GM23338 (cell line): ENCODE data around the gene RAD18. TPM values are rescaled to one million over a fixed set of nuclear protein-coding genes. Genes with fewer than 3 reads are reported as not detected.

Experiments
- ATAC-seq: fragments of 200-7000 bp; cut with Tn5 transposase; 3 replicates; pipeline ENCODE4 v1.9.1; 2020
- DNase-seq: peaks from one replicate; pipeline ENCODE4 v3.0.0-alpha.2; 2015; ENCODE audit warnings: low spot score
- H2AFZ ChIP-seq: fragments of 200-600 bp; sonication (generic); 2 replicates; pipeline ENCODE4 v1.8.0; 2016; ENCODE audit warnings: antibody characterized with exemption, mild to moderate bottlenecking, moderate library complexity
- H3F3A ChIP-seq: fragments of 200-600 bp; sonication (generic); replicated peaks from 2 replicates; pipeline ENCODE4 v1.8.0; 2017; ENCODE audit warnings: antibody characterized with exemption, mixed run types, low read depth
- H3K27ac ChIP-seq: fragments of 200-600 bp; sonication (generic); 2 replicates; pipeline ENCODE4 v1.6.1; 2016; ENCODE audit warnings: low read depth
- H3K27me3 ChIP-seq: fragments of 200-600 bp; sonication (generic); 2 replicates; pipeline ENCODE4 v1.8.0; 2016; ENCODE audit warnings: mild to moderate bottlenecking, mixed run types, moderate library complexity; ENCODE audit not compliant: insufficient read depth
- H3K36me3 ChIP-seq: fragments of 200-600 bp; sonication (generic); 2 replicates; pipeline ENCODE4 v1.8.0; 2016; ENCODE audit warnings: mild to moderate bottlenecking; ENCODE audit not compliant: insufficient read depth
- H3K4me1 ChIP-seq: fragments of 200-600 bp; sonication (generic); 2 replicates; pipeline ENCODE4 v1.8.0; 2016; ENCODE audit warnings: mild to moderate bottlenecking, moderate library complexity; ENCODE audit not compliant: insufficient read depth
- H3K4me2 ChIP-seq: fragments of 200-600 bp; sonication (generic); 2 replicates; pipeline ENCODE4 v1.7.1; 2017; ENCODE audit warnings: mixed run types
- H3K4me3 ChIP-seq: fragments of 200-600 bp; sonication (generic); 2 replicates; pipeline ENCODE4 v1.6.1; 2016; ENCODE audit warnings: mixed run types
- H3K79me2 ChIP-seq: fragments of 200-600 bp; sonication (generic); replicated peaks from 2 replicates; pipeline ENCODE4 v1.8.0; 2017; ENCODE audit warnings: mild to moderate bottlenecking; ENCODE audit not compliant: insufficient read depth
- H3K9me2 ChIP-seq: fragments of 200-600 bp; sonication (generic); 2 replicates; pipeline ENCODE4 v1.8.0; 2017; ENCODE audit not compliant: insufficient read depth
- H4K20me1 ChIP-seq: fragments of 200-600 bp; sonication (generic); replicated peaks from 2 replicates; pipeline ENCODE4 v1.8.0; 2017; ENCODE audit warnings: mild to moderate bottlenecking; ENCODE audit not compliant: insufficient read depth
- H3K27ac Mint-ChIP-seq: 2 replicates; pipeline ENCODE4 v1.8.0; 2020; ENCODE audit warnings: inconsistent platforms, mild to moderate bottlenecking, moderate library complexity, mixed read lengths
- H3K27me3 Mint-ChIP-seq: 3 replicates; pipeline ENCODE4 v1.8.0; 2022; ENCODE audit warnings: low read depth, mild to moderate bottlenecking, moderate library complexity, mixed read lengths, inconsistent platforms; ENCODE audit not compliant: insufficient read depth, poor library complexity
- H3K36me3 Mint-ChIP-seq: 3 replicates; pipeline ENCODE4 v1.8.0; 2021; ENCODE audit warnings: low read depth, mild to moderate bottlenecking, inconsistent platforms, moderate library complexity, mixed read lengths
- H3K4me1 Mint-ChIP-seq: 3 replicates; pipeline ENCODE4 v1.8.0; 2020; ENCODE audit warnings: mild to moderate bottlenecking, inconsistent platforms, mixed read lengths
- H3K4me3 Mint-ChIP-seq: 3 replicates; pipeline ENCODE4 v1.8.0; 2021; ENCODE audit warnings: moderate library complexity, mild to moderate bottlenecking, inconsistent platforms, mixed read lengths
- H3K9me3 Mint-ChIP-seq: 3 replicates; pipeline ENCODE4 v1.8.0; 2020; ENCODE audit warnings: moderate library complexity, mild to moderate bottlenecking, inconsistent platforms, mixed read lengths
- CREB1 ChIP-seq: fragments of 250-450 bp; sonication (Bioruptor Pico); IDR thresholded peaks from 2 replicates; pipeline ENCODE4 v1.5.0; 2020; ENCODE audit warnings: low read depth, mild to moderate bottlenecking, moderate library complexity
- JUNB ChIP-seq: IDR thresholded peaks from one replicate; pipeline ENCODE4 v1.6.1; 2016; ENCODE audit warnings: antibody characterized with exemption; ENCODE audit not compliant: unreplicated experiment
- polyA plus RNA-seq: library from polyadenylated mRNA; unstranded; fragments of >200 nt; fragmentation: Nextera tagmentation; extraction: Ambion mirVana; gene quantifications from 2 replicates; pipeline ENCODE4 v1.2.1, GENCODE V29; 2016
- total RNA-seq: library from RNA; depleted of rRNA; stranded (reverse); fragments of >200 nt; shearing (Covaris generic); gene quantifications from 2 replicates; pipeline ENCODE4 v1.2.3, GENCODE V29; 2014
- TF ChIP-seq, protein P1 (sequence below): IDR thresholded peaks from 2 replicates; pipeline ENCODE4 v1.6.1; 2016; ENCODE audit warnings: antibody characterized with exemption
- TF ChIP-seq, protein P2 (sequence below), 2 experiments: fragments of 200-600 bp in 1 of 2; sonication (generic) in 1 of 2; conservative IDR thresholded peaks; 2 replicates each; pipeline versions ENCODE4 v1.5.1 to v1.6.1; 2016 to 2017; ENCODE audit warnings: antibody characterized with exemption in 2 of 2, low read depth in 2 of 2, mild to moderate bottlenecking in 2 of 2, moderate library complexity in 1 of 2
- TF ChIP-seq, protein P3 (sequence below): fragments of 250-450 bp; sonication (Bioruptor Pico); IDR thresholded peaks from 2 replicates; pipeline ENCODE4 v1.5.0; 2020; ENCODE audit warnings: mild to moderate bottlenecking, moderate library complexity

RAD18 gene
- total and polyA plus RNA-seq, 2 experiments from 2014 or later = 25.4 to 40.1 TPM

DNA sequence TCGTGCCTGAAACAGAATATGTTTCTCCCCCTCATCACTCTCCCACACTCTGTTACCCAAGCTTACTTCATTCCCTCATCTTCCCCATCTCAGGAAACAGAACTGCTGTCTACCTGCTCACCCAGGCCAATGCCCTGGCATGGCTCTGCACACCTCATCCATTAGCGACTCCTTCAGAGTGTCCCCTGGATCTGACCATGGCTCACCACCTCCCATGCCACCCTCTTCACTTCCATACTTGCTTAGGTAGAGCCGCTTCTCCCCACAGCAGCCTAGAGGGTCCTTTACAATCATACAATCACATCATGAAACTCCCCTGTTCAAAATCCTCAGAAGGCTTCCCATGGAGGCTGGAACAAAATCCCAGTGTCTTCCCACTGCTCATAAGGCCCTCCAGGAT, 33.9 kb upstream of the RAD18 start:
- Histone ChIP-seq H3K4me2 (no peak overlapping the region), H3K4me1 (0 out of 2 replicates have a peak, but pooled peaks cover 8% of the 10 kb centered on the region), H2AFZ (no peak overlapping the region), H3K27me3 (no peaks in the 10 kb centered on the region), H3K79me2 (no peaks in the 10 kb centered on the region), H3K27ac (no peak overlapping the region), H3K4me3 (no peak overlapping the region), H3K9me2 (no peaks in the 10 kb centered on the region), H4K20me1 (no peaks in the 10 kb centered on the region), H3F3A (no peaks in the 10 kb centered on the region), H3K36me3 (no peaks in the 10 kb centered on the region)
- Mint-ChIP-seq H3K4me3 (no peak overlapping the region; the same call in 2 of the 3 replicates), H3K27me3 (peaks cover 3% of the 10 kb centered on the region), H3K36me3 (no peaks in the 10 kb centered on the region; the same call in 2 of the 3 replicates), H3K4me1 (peaks cover 15% of the 10 kb centered on the region), H3K27ac (no peak overlapping the region), H3K9me3 (no peaks in the 10 kb centered on the region)
- DNase-seq (no peak), ATAC-seq (no peak)
- TF ChIP-seq, protein P1, sequence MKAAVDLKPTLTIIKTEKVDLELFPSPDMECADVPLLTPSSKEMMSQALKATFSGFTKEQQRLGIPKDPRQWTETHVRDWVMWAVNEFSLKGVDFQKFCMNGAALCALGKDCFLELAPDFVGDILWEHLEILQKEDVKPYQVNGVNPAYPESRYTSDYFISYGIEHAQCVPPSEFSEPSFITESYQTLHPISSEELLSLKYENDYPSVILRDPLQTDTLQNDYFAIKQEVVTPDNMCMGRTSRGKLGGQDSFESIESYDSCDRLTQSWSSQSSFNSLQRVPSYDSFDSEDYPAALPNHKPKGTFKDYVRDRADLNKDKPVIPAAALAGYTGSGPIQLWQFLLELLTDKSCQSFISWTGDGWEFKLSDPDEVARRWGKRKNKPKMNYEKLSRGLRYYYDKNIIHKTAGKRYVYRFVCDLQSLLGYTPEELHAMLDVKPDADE = no peak
- no peak for TF ChIP-seq CREB1 (CRISPR knock-in tag)
- no peak for TF ChIP-seq JUNB

DNA sequence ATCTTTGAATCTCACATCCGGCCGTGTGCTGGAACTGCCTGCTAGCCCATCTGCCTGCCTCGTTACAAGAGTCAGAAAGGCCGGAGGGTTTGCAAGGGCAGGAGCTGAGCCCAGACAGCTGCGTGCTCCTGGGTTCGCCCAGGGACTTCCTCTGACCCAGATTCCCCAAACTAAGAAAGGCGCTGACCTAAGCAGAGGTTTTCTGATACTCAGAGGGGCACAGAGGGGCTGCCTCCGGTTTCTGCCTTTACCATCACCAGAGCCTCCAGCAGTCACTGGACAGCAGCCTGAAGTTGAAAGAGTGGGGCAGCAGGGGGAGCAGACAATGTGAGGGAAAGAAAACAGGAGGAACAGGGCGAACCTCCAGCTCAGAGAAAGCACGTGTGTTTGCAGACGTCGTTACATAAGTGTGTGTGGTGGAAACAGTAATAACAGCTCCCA, 33.4 kb upstream of the RAD18 start:
- peak; percentile 90 for ATAC-seq
- no peak overlapping the region for H3K27ac Mint-ChIP-seq
- peak; percentile 64 for DNase-seq
- Histone ChIP-seq H3K9me2 (no peaks in the 10 kb centered on the region), H3K27me3 (no peaks in the 10 kb centered on the region), H3K4me3 (no peak overlapping the region), H3K4me2 (no peak overlapping the region), H2AFZ (no peak overlapping the region), H3F3A (no peaks in the 10 kb centered on the region), H3K79me2 (no peaks in the 10 kb centered on the region), H4K20me1 (no peaks in the 10 kb centered on the region), H3K36me3 (no peaks in the 10 kb centered on the region), H3K4me1 (0 out of 2 replicates have a peak, but pooled peaks cover 8% of the 10 kb centered on the region), H3K27ac (no peak overlapping the region)
- TF ChIP-seq, protein P2, sequence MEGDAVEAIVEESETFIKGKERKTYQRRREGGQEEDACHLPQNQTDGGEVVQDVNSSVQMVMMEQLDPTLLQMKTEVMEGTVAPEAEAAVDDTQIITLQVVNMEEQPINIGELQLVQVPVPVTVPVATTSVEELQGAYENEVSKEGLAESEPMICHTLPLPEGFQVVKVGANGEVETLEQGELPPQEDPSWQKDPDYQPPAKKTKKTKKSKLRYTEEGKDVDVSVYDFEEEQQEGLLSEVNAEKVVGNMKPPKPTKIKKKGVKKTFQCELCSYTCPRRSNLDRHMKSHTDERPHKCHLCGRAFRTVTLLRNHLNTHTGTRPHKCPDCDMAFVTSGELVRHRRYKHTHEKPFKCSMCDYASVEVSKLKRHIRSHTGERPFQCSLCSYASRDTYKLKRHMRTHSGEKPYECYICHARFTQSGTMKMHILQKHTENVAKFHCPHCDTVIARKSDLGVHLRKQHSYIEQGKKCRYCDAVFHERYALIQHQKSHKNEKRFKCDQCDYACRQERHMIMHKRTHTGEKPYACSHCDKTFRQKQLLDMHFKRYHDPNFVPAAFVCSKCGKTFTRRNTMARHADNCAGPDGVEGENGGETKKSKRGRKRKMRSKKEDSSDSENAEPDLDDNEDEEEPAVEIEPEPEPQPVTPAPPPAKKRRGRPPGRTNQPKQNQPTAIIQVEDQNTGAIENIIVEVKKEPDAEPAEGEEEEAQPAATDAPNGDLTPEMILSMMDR (conservative IDR thresholded peaks at IDR 0.05; ENCODE audit: low read depth in 2 of 2) = peak; percentile 29 to 48
- TF ChIP-seq, protein P3, sequence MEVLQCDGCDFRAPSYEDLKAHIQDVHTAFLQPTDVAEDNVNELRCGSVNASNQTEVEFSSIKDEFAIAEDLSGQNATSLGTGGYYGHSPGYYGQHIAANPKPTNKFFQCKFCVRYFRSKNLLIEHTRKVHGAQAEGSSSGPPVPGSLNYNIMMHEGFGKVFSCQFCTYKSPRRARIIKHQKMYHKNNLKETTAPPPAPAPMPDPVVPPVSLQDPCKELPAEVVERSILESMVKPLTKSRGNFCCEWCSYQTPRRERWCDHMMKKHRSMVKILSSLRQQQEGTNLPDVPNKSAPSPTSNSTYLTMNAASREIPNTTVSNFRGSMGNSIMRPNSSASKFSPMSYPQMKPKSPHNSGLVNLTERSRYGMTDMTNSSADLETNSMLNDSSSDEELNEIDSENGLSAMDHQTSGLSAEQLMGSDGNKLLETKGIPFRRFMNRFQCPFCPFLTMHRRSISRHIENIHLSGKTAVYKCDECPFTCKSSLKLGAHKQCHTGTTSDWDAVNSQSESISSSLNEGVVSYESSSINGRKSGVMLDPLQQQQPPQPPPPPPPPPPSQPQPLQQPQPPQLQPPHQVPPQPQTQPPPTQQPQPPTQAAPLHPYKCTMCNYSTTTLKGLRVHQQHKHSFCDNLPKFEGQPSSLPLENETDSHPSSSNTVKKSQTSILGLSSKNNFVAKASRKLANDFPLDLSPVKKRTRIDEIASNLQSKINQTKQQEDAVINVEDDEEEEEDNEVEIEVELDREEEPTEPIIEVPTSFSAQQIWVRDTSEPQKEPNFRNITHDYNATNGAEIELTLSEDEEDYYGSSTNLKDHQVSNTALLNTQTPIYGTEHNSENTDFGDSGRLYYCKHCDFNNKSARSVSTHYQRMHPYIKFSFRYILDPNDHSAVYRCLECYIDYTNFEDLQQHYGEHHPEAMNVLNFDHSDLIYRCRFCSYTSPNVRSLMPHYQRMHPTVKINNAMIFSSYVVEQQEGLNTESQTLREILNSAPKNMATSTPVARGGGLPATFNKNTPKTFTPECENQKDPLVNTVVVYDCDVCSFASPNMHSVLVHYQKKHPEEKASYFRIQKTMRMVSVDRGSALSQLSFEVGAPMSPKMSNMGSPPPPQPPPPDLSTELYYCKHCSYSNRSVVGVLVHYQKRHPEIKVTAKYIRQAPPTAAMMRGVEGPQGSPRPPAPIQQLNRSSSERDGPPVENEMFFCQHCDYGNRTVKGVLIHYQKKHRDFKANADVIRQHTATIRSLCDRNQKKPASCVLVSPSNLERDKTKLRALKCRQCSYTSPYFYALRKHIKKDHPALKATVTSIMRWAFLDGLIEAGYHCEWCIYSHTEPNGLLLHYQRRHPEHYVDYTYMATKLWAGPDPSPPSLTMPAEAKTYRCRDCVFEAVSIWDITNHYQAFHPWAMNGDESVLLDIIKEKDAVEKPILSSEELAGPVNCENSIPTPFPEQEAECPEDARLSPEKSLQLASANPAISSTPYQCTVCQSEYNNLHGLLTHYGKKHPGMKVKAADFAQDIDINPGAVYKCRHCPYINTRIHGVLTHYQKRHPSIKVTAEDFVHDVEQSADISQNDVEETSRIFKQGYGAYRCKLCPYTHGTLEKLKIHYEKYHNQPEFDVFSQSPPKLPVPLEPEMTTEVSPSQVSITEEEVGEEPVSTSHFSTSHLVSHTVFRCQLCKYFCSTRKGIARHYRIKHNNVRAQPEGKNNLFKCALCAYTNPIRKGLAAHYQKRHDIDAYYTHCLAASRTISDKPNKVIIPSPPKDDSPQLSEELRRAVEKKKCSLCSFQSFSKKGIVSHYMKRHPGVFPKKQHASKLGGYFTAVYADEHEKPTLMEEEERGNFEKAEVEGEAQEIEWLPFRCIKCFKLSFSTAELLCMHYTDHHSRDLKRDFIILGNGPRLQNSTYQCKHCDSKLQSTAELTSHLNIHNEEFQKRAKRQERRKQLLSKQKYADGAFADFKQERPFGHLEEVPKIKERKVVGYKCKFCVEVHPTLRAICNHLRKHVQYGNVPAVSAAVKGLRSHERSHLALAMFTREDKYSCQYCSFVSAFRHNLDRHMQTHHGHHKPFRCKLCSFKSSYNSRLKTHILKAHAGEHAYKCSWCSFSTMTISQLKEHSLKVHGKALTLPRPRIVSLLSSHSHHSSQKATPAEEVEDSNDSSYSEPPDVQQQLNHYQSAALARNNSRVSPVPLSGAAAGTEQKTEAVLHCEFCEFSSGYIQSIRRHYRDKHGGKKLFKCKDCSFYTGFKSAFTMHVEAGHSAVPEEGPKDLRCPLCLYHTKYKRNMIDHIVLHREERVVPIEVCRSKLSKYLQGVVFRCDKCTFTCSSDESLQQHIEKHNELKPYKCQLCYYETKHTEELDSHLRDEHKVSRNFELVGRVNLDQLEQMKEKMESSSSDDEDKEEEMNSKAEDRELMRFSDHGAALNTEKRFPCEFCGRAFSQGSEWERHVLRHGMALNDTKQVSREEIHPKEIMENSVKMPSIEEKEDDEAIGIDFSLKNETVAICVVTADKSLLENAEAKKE (CRISPR knock-in tag) = no peak
- H3K4me1 Mint-ChIP-seq = peaks cover 16% of the 10 kb centered on the region
- H3K4me3 Mint-ChIP-seq = no peak overlapping the region
- H3K27me3 Mint-ChIP-seq = peaks cover 3% of the 10 kb centered on the region
- H3K36me3 Mint-ChIP-seq = no peaks in the 10 kb centered on the region; the same call in 2 of the 3 replicates
- H3K9me3 Mint-ChIP-seq = no peaks in the 10 kb centered on the region
